ENCODE results near the gene SPRED1. TPM values are rescaled to one million over a fixed set of nuclear protein-coding genes. Genes with fewer than 3 reads are reported as not detected.

The SPRED1 gene
- total and polyA plus RNA-seq, 2 donors (not counting 1 experiment from before 2014, with no cell fraction given): 0.09 to 2.1 TPM

DNA sequence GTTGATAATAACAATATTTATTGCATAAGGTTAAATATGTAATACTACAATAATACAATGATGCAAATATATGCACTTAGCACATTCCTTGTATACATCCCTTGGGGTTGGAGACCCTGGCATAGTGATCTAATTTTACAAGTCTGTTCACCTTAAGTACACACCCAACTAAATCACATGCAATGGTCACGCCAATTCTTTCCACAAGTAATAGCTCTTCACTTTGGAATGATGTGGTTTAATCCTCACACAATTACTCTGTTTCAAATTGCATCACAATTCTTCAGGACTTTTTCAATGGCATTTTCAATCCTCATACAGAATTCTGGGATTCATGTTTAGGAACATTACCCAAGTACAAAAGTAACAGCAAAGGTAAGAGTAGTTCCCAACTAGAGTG, 27.3 kb upstream of the SPRED1 start:
- no peak for ATAC-seq (ENCODE audit: low read depth)
- no peak overlapping the region for H3K9ac ChIP-seq (ENCODE audit: low read length)
- Mint-ChIP-seq H3K4me3 (no peak overlapping the region), H3K27me3 (peaks cover 2% of the 10 kb centered on the region), H3K9me3 (ENCODE audit: insufficient read depth) (no peaks in the 10 kb centered on the region), H3K27ac (no peak overlapping the region), H3K4me1 (no peaks in the 10 kb centered on the region)
- no peak overlapping the region for H3K27ac ChIP-seq (ENCODE audit: low read length in 2 of 2)
- no peak overlapping the region for H2AFZ ChIP-seq (ENCODE audit: insufficient read depth, low read depth, low read length, poor library complexity, severe bottlenecking)
- H3K36me3 ChIP-seq (replicated peaks in 1 of 2; ENCODE audit: control extremely low read depth in 1 of 2, control insufficient read depth in 1 of 2, extremely low read depth in 1 of 2, insufficient read depth in 2 of 2, low read length in 1 of 2): no peaks in the 10 kb centered on the region
- intact Hi-C loops (cut with micrococcal nuclease): no loop called here
- 78% methylated on average over 1 of the region's 1 CpG for WGBS (ENCODE audit: insufficient coverage)
- no peaks in the 10 kb centered on the region for H3K27me3 ChIP-seq (replicated peaks in 1 of 4; ENCODE audit: control extremely low read depth in 1 of 4, control insufficient read depth in 3 of 4, insufficient read depth in 4 of 4, low read length in 3 of 4)
- no peaks in the 10 kb centered on the region for H3K9me3 ChIP-seq (ENCODE audit: control extremely low read depth in 1 of 3, control insufficient read depth in 2 of 3, insufficient read depth in 1 of 3, low read length in 2 of 3)
- no peaks in the 10 kb centered on the region for H3K4me1 ChIP-seq (ENCODE audit: control insufficient read depth in 2 of 2, insufficient read depth in 2 of 2, low read length in 2 of 2)
- no peak for TF ChIP-seq EZH2 (IDR thresholded peaks at IDR 0.05; ENCODE audit: borderline replicate concordance, insufficient read depth, low read depth, low read length, poor library complexity, severe bottlenecking)
- TF ChIP-seq, protein P1, sequence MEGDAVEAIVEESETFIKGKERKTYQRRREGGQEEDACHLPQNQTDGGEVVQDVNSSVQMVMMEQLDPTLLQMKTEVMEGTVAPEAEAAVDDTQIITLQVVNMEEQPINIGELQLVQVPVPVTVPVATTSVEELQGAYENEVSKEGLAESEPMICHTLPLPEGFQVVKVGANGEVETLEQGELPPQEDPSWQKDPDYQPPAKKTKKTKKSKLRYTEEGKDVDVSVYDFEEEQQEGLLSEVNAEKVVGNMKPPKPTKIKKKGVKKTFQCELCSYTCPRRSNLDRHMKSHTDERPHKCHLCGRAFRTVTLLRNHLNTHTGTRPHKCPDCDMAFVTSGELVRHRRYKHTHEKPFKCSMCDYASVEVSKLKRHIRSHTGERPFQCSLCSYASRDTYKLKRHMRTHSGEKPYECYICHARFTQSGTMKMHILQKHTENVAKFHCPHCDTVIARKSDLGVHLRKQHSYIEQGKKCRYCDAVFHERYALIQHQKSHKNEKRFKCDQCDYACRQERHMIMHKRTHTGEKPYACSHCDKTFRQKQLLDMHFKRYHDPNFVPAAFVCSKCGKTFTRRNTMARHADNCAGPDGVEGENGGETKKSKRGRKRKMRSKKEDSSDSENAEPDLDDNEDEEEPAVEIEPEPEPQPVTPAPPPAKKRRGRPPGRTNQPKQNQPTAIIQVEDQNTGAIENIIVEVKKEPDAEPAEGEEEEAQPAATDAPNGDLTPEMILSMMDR (IDR thresholded peaks at IDR 0.05): no peak
- no peak for DNase-seq
- no peaks in the 10 kb centered on the region for H3K79me2 ChIP-seq (ENCODE audit: control insufficient read depth, insufficient read depth, low read length)
- H3K4me2 ChIP-seq (replicated peaks; ENCODE audit: low read depth, low read length, poor library complexity, severe bottlenecking): no peak overlapping the region
- CTCF ChIA-PET: no interaction called here
- H4K20me1 ChIP-seq (ENCODE audit: control insufficient read depth, insufficient read depth, low read length, poor library complexity, severe bottlenecking): no peaks in the 10 kb centered on the region
- POLR2A ChIA-PET: no interaction called here
- H3K4me3 ChIP-seq (ENCODE audit: control extremely low read depth in 1 of 5, extremely low read depth in 1 of 5, insufficient read depth in 1 of 5, low read depth in 2 of 5, low read length in 4 of 5): no peak overlapping the region

DNA sequence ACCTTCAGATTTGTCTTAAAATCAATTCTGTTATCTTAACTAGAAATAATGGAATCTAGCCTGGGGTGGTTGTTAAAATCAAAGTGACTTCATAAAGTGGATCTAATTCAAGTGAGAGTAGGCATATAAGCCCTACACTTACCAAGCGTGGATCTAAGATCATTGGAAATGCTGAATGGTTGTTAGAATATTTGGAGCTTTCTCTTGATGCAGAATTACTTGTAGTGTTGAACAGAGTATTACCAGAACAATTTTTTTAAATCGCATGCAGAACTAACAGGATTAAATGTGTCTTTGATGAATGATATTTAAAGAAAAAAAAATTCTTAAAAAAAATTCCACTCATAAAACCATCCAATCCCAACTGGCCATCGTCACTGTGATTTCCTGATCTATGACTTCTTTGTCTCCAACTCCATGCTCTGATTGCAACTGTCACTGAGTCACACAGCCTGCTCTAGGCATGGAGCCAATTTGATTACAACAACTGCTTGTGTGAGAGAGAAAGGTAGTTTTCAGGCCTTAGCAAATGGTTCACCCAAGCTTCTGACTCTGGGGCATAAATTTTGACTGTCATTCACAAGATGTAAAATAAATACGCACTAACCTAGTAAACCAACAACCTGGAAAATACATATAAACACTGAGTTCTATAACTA, 25.9 kb upstream of the SPRED1 start:
- Mint-ChIP-seq H3K27ac (no peak overlapping the region), H3K4me1 (no peaks in the 10 kb centered on the region), H3K4me3 (no peak overlapping the region), H3K9me3 (ENCODE audit: insufficient read depth) (no peaks in the 10 kb centered on the region), H3K27me3 (peaks cover 2% of the 10 kb centered on the region)
- H3K27me3 ChIP-seq (replicated peaks in 1 of 4; ENCODE audit: control extremely low read depth in 1 of 4, control insufficient read depth in 3 of 4, insufficient read depth in 4 of 4, low read length in 3 of 4): no peaks in the 10 kb centered on the region
- no CpG with 5 or more reads among the region's 4 CpGs for WGBS (ENCODE audit: insufficient coverage)
- H2AFZ ChIP-seq (ENCODE audit: insufficient read depth, low read depth, low read length, poor library complexity, severe bottlenecking): no peak overlapping the region
- H3K4me3 ChIP-seq (ENCODE audit: control extremely low read depth in 1 of 5, extremely low read depth in 1 of 5, insufficient read depth in 1 of 5, low read depth in 2 of 5, low read length in 4 of 5): no peak overlapping the region
- TF ChIP-seq, protein P1 (IDR thresholded peaks at IDR 0.05): no peak
- TF ChIP-seq EZH2 (IDR thresholded peaks at IDR 0.05; ENCODE audit: borderline replicate concordance, insufficient read depth, low read depth, low read length, poor library complexity, severe bottlenecking): no peak
- ATAC-seq (ENCODE audit: low read depth): no peak
- POLR2A ChIA-PET: no interaction called here
- no peaks in the 10 kb centered on the region for H3K4me1 ChIP-seq (ENCODE audit: control insufficient read depth in 2 of 2, insufficient read depth in 2 of 2, low read length in 2 of 2)
- no peak overlapping the region for H3K4me2 ChIP-seq (replicated peaks; ENCODE audit: low read depth, low read length, poor library complexity, severe bottlenecking)
- no peak overlapping the region for H3K9ac ChIP-seq (ENCODE audit: low read length)
- H3K9me3 ChIP-seq (ENCODE audit: control extremely low read depth in 1 of 3, control insufficient read depth in 2 of 3, insufficient read depth in 1 of 3, low read length in 2 of 3): no peaks in the 10 kb centered on the region
- H4K20me1 ChIP-seq (ENCODE audit: control insufficient read depth, insufficient read depth, low read length, poor library complexity, severe bottlenecking): no peaks in the 10 kb centered on the region
- no peaks in the 10 kb centered on the region for H3K79me2 ChIP-seq (ENCODE audit: control insufficient read depth, insufficient read depth, low read length)
- H3K36me3 ChIP-seq (replicated peaks in 1 of 2; ENCODE audit: control extremely low read depth in 1 of 2, control insufficient read depth in 1 of 2, extremely low read depth in 1 of 2, insufficient read depth in 2 of 2, low read length in 1 of 2): no peaks in the 10 kb centered on the region
- no peak for DNase-seq
- intact Hi-C loops (cut with micrococcal nuclease): no loop called here
- no peak overlapping the region for H3K27ac ChIP-seq (ENCODE audit: low read length in 2 of 2)
- CTCF ChIA-PET: no interaction called here
